Chondrocyte (in vitro differentiated cells): ENCODE data around the gene FGA. TPM values are rescaled to one million over a fixed set of nuclear protein-coding genes. Genes with fewer than 3 reads are reported as not detected.

Experiments
- DNase-seq: peaks from one replicate; pipeline ENCODE4 v3.0.0; 2021; ENCODE audit warnings: mixed read lengths, low spot score
- H3K27ac Mint-ChIP-seq: one replicate; pipeline ENCODE4 v1.8.0; 2021; ENCODE audit warnings: mild to moderate bottlenecking, moderate library complexity, mixed read lengths; ENCODE audit not compliant: unreplicated experiment
- H3K27me3 Mint-ChIP-seq: 2 replicates; pipeline ENCODE4 v1.8.0; 2021; ENCODE audit warnings: low read depth, mixed read lengths
- H3K36me3 Mint-ChIP-seq: 2 replicates; pipeline ENCODE4 v1.8.0; 2021; ENCODE audit warnings: low read depth, mixed read lengths
- H3K4me1 Mint-ChIP-seq: 2 replicates; pipeline ENCODE4 v1.8.0; 2021; ENCODE audit warnings: low read depth, mild to moderate bottlenecking, mixed read lengths
- H3K4me3 Mint-ChIP-seq: one replicate; pipeline ENCODE4 v1.8.0; 2021; ENCODE audit warnings: mild to moderate bottlenecking, moderate library complexity, mixed read lengths; ENCODE audit not compliant: unreplicated experiment
- H3K9me3 Mint-ChIP-seq: 2 replicates; pipeline ENCODE4 v1.8.0; 2021; ENCODE audit warnings: low read depth, mixed read lengths
- total RNA-seq: library from RNA; stranded (reverse); gene quantifications from 3 replicates; pipeline ENCODE4 v1.2.1, GENCODE V29; 2021
- TF ChIP-seq, protein P1 (sequence below): fragments of 200-600 bp; sonication (generic); IDR thresholded peaks from 2 replicates; pipeline ENCODE4 v1.5.0; 2021; ENCODE audit warnings: antibody characterized with exemption, mild to moderate bottlenecking, moderate library complexity

FGA gene
- total RNA-seq, 1 donor from 2014 or later: not detected

DNA sequence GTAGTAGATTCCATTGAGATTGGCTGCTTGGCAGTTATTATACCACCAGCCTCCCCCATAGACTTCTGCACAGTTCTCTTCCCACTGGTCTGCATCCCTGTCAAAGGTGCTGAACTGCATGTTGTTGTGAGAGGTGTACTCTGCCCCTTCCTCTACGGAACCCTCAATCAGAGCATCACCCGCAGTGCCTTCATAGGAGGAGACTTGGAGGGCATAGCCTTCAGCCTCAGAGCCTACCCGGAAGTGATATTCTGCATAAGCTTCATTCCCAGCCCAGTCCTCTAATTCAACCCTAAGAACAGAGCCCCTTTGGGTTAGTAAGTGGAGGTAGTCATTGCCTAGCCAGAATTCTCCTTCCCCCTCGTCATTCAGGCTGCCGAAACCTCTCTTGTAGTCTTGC, 6.3 kb downstream of the FGA start:
- Mint-ChIP-seq H3K9me3 (peaks cover 3% of the 10 kb centered on the region), H3K36me3 (no peaks in the 10 kb centered on the region), H3K27ac (no peak overlapping the region), H3K4me1 (no peaks in the 10 kb centered on the region), H3K27me3 (peaks cover 42% of the 10 kb centered on the region), H3K4me3 (no peak overlapping the region)
- DNase-seq: no peak
- TF ChIP-seq, protein P1, sequence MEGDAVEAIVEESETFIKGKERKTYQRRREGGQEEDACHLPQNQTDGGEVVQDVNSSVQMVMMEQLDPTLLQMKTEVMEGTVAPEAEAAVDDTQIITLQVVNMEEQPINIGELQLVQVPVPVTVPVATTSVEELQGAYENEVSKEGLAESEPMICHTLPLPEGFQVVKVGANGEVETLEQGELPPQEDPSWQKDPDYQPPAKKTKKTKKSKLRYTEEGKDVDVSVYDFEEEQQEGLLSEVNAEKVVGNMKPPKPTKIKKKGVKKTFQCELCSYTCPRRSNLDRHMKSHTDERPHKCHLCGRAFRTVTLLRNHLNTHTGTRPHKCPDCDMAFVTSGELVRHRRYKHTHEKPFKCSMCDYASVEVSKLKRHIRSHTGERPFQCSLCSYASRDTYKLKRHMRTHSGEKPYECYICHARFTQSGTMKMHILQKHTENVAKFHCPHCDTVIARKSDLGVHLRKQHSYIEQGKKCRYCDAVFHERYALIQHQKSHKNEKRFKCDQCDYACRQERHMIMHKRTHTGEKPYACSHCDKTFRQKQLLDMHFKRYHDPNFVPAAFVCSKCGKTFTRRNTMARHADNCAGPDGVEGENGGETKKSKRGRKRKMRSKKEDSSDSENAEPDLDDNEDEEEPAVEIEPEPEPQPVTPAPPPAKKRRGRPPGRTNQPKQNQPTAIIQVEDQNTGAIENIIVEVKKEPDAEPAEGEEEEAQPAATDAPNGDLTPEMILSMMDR: no peak

- Mint-ChIP-seq H3K4me3 (no peak overlapping the region), H3K9me3 (peaks cover 3% of the 10 kb centered on the region), H3K4me1 (no peaks in the 10 kb centered on the region), H3K27me3 (peaks cover 42% of the 10 kb centered on the region), H3K36me3 (no peaks in the 10 kb centered on the region), H3K27ac (no peak overlapping the region)
- DNase-seq: no peak
- TF ChIP-seq, protein P1: no peak
These were observed 6.9 kb downstream of the FGA start for GRCh38 chr4:154583677-154584076.

DNA sequence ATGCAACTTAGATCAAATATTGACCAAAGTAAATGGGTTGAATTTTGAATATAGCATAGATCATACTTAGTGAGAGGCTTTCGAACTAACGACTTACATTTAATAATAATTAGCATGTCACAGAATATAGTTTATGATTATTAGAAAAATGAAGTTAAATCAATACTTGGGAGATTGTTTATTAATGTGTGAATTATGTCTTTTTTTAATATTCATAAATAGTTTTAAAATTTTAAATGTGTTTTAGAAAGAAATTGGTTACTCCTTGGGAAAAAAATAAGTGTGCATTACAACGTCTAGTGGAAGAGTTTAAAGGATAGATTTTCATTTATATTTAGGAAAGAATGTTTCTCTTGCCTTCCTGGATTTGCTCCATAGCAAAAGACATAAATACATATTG, 7.3 kb downstream of the FGA start:
- Mint-ChIP-seq H3K4me3 (no peak overlapping the region), H3K27ac (no peak overlapping the region), H3K9me3 (peaks cover 3% of the 10 kb centered on the region), H3K36me3 (no peaks in the 10 kb centered on the region), H3K27me3 (peaks cover 39% of the 10 kb centered on the region), H3K4me1 (no peaks in the 10 kb centered on the region)
- TF ChIP-seq, protein P1: no peak
- DNase-seq: no peak

DNA sequence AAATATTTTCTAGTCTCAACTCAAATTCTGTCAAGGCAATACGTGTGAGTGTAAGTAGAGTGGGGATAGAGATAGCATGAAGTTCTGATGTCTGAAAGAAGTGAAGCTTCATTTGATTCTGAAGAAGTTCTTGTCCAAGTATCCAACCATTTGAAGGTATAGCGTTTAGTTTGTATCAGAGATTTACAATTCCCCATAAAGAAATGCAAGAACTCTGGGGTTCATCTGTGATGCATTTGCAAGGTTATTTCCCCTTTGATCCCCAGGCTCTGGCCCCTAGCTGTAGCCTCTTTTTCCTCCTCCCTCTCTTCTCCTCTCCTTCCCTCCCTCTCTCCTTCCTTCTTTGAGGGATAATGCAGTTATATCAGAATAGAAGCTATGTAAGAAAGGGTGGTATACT, 7.8 kb downstream of the FGA start:
- TF ChIP-seq, protein P1: no peak
- no peak for DNase-seq
- Mint-ChIP-seq H3K27ac (no peak overlapping the region), H3K27me3 (peaks cover 37% of the 10 kb centered on the region), H3K9me3 (peaks cover 3% of the 10 kb centered on the region), H3K4me3 (no peak overlapping the region), H3K36me3 (no peaks in the 10 kb centered on the region), H3K4me1 (no peaks in the 10 kb centered on the region)

- DNase-seq: no peak
- H3K4me3 Mint-ChIP-seq: no peak overlapping the region
- H3K36me3 Mint-ChIP-seq: no peaks in the 10 kb centered on the region
- H3K9me3 Mint-ChIP-seq: no peaks in the 10 kb centered on the region
- peaks cover 24% of the 10 kb centered on the region for H3K27me3 Mint-ChIP-seq
- H3K27ac Mint-ChIP-seq: no peak overlapping the region
- TF ChIP-seq, protein P1: no peak
- H3K4me1 Mint-ChIP-seq: no peaks in the 10 kb centered on the region
These were observed 10.6 kb downstream of the FGA start for GRCh38 chr4:154579927-154580326.
